GM12872 (cell line): ENCODE results near the gene PPP3CA.

Experiments
- CTCF ChIP-seq: IDR thresholded peaks from 3 replicates; pipeline ENCODE4 v1.5.1; 2011; ENCODE audit warnings: low read depth, mild to moderate bottlenecking, low read length, moderate library complexity; ENCODE audit not compliant: insufficient read depth

PPP3CA gene

GRCh38 chr4:100989401-100989800 lies 357.9 kb downstream of the PPP3CA start:
- TF ChIP-seq CTCF: no peak

GRCh38 chr4:100988876-100989275 lies 358.4 kb downstream of the PPP3CA start:
- no peak for TF ChIP-seq CTCF

GRCh38 chr4:100986360-100986868 lies 360.9 kb downstream of the PPP3CA start:
- TF ChIP-seq CTCF: no peak

GRCh38 chr4:100985576-100985975 lies 361.8 kb downstream of the PPP3CA start:
- TF ChIP-seq CTCF: no peak

- no peak for TF ChIP-seq CTCF
These were observed 362.4 kb downstream of the PPP3CA start for GRCh38 chr4:100984901-100985300.

- no peak for TF ChIP-seq CTCF
These were observed 363.9 kb downstream of the PPP3CA start for GRCh38 chr4:100983426-100983825.

- TF ChIP-seq CTCF: no peak
These were observed 365.0 kb downstream of the PPP3CA start for GRCh38 chr4:100982345-100982744.
